DMS114 treated with DMSO at 0.1 percent for 48 hours (cell line): Measurements from ENCODE around the gene GABRB1.

ENCODE experiments used
- DNase-seq: peaks from one replicate; lab custom pipeline; 2025; ENCODE audit not compliant: unreplicated experiment; lab: John Stamatoyannopoulos, UW

The GABRB1 gene

GRCh38 chr4:47045261-47045660 lies 13.9 kb downstream of the GABRB1 start:
- no peak for DNase-seq

GRCh38 chr4:47049347-47049746 lies 18.0 kb downstream of the GABRB1 start:
- no peak for DNase-seq

- DNase-seq: no peak
Observed at GRCh38 chr4:47050761-47051725, 19.7 kb downstream of the GABRB1 start.

- DNase-seq: no peak
Observed at GRCh38 chr4:47053485-47053884, 22.1 kb downstream of the GABRB1 start.

GRCh38 chr4:47054130-47054529 lies 22.8 kb downstream of the GABRB1 start:
- no peak for DNase-seq

- DNase-seq: no peak
Observed at GRCh38 chr4:47057991-47058390, 26.6 kb downstream of the GABRB1 start.

- no peak for DNase-seq
Observed at GRCh38 chr4:47060561-47060960, 29.2 kb downstream of the GABRB1 start.

GRCh38 chr4:47061435-47061834 lies 30.1 kb downstream of the GABRB1 start:
- DNase-seq: no peak

GRCh38 chr4:47065051-47065481 lies 33.7 kb downstream of the GABRB1 start:
- no peak for DNase-seq

- no peak for DNase-seq
Observed at GRCh38 chr4:47068986-47069385, 37.6 kb downstream of the GABRB1 start.

- no peak for DNase-seq
Observed at GRCh38 chr4:47071901-47072341, 40.6 kb downstream of the GABRB1 start.

GRCh38 chr4:47073647-47074046 lies 42.3 kb downstream of the GABRB1 start:
- DNase-seq: no peak

GRCh38 chr4:47074816-47075215 lies 43.4 kb downstream of the GABRB1 start:
- DNase-seq: no peak

- no peak for DNase-seq
Observed at GRCh38 chr4:47075262-47075661, 43.9 kb downstream of the GABRB1 start.

- no peak for DNase-seq
Observed at GRCh38 chr4:47075919-47076318, 44.6 kb downstream of the GABRB1 start.

GRCh38 chr4:47084111-47084510 lies 52.7 kb downstream of the GABRB1 start:
- DNase-seq: no peak

GRCh38 chr4:47084795-47085194 lies 53.4 kb downstream of the GABRB1 start:
- DNase-seq: no peak

- no peak for DNase-seq
Observed at GRCh38 chr4:47088298-47088697, 56.9 kb downstream of the GABRB1 start.

GRCh38 chr4:47095884-47096283 lies 64.5 kb downstream of the GABRB1 start:
- DNase-seq: no peak

- no peak for DNase-seq
Observed at GRCh38 chr4:47101453-47101852, 70.1 kb downstream of the GABRB1 start.

- DNase-seq: no peak
Observed at GRCh38 chr4:47104986-47105385, 73.6 kb downstream of the GABRB1 start.

- no peak for DNase-seq
Observed at GRCh38 chr4:47106561-47106960, 75.2 kb downstream of the GABRB1 start.

- DNase-seq: no peak
Observed at GRCh38 chr4:47109379-47109778, 78.0 kb downstream of the GABRB1 start.
